Islet of Langerhans (tissue), 1 donor: Measurements from ENCODE around the gene NKX6-2.
"Not testable (repeated sequence)": the region's sequence is repeated elsewhere in the genome, so short reads cannot be mapped to it uniquely, and the experiment has no call there.

Source experiments
- FAIRE-seq: peaks from one replicate; lab custom pipeline; 2011; peaks lifted over from hg19 to GRCh38; lab: Jason Lieb, UNC

The NKX6-2 gene

DNA sequence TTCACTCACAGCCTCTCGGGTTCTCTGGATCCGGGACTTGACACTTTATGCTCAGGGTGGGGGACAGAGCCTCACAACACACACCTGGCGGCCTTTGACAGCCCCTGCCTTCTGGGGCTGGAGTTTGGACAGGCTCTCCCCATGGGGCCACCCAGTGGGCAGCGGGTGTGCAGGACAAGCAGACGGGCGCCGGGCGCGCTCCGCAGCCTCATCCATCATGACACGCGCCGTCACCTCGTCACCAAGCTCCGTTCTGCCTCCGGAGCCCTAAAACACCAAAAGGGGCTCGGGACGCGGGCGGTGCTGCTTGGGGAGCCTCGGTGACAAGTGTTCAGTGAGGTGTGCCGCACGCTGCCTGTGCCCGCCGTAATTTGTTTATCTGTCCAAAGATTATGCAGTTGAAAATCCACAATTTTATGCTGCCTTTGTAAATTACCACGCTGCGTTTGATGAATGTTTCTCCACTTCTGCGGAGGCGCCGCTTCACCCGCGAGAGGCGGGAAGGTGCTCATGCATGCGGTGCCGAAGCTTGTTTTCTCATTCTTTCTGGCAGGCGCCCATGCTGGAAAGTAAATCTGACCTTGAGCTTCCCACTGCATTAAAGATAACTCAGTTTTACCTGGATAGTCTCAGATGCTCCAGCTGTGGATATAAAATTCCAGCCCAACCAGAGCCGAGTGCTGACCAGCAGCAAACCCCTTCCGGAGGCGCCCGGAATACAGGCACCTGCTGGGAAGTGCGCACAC is 6.2 kb downstream of the NKX6-2 start:
- FAIRE-seq: no peak

DNA sequence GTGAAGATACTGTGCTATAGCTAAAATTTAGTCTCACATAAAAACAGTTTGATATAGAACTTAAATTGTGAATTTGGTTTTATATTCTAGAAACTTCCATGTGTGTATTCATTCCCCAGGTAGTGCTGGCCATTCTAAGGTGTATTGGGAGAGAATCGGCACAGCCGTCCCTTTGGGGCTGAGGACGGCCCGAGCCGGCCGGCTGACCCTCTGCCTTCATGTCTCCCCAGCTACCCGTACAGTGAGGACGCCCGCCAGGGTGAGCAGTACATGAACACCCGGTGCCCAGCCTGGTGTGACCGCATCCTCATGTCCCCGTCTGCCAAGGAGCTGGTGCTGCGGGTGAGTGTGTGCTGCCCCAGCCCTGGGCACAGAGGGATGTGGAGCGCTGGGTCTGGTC is 8.5 kb downstream of the NKX6-2 start:
- no peak for FAIRE-seq

DNA sequence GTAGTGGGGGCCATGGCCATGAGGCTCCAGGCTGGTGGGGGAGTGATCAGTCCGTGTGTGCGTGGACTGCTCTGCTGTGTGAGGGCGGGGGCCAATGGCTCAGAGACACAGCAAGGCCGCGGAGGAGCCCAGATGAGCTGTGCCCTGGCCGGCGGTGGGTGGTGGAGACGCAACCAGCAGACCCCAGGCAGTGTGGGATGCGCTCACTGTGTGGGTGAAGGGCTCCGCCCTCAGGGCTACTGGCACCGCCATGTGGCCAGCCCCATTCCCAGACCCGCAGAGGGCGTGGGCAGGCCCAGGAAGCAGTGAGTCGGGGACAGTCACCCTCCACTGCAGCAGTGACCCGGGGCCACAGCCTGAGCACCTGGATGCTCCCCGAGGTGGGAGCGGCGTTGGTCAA is 9.1 kb downstream of the NKX6-2 start:
- no peak for FAIRE-seq

DNA sequence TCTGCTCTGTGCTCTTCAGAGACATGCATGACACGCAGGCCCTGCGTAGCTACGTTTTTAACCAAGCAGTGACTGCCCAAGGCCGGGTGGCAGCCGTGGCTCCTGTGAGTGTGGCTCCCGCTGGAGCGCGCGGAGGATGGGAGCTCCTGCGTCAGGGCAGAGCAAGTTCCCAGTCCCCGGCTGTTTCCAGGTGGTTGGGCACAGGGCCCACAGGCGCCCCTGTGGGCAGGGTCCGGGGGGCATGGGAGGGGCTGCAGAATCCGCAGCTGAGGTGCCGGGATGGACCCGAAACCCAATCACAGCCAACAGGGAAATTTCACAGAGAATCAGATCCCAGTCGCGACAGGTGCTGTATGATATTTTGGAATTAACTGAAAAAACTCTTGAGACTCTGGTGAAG is 9.8 kb downstream of the NKX6-2 start:
- no peak for FAIRE-seq

DNA sequence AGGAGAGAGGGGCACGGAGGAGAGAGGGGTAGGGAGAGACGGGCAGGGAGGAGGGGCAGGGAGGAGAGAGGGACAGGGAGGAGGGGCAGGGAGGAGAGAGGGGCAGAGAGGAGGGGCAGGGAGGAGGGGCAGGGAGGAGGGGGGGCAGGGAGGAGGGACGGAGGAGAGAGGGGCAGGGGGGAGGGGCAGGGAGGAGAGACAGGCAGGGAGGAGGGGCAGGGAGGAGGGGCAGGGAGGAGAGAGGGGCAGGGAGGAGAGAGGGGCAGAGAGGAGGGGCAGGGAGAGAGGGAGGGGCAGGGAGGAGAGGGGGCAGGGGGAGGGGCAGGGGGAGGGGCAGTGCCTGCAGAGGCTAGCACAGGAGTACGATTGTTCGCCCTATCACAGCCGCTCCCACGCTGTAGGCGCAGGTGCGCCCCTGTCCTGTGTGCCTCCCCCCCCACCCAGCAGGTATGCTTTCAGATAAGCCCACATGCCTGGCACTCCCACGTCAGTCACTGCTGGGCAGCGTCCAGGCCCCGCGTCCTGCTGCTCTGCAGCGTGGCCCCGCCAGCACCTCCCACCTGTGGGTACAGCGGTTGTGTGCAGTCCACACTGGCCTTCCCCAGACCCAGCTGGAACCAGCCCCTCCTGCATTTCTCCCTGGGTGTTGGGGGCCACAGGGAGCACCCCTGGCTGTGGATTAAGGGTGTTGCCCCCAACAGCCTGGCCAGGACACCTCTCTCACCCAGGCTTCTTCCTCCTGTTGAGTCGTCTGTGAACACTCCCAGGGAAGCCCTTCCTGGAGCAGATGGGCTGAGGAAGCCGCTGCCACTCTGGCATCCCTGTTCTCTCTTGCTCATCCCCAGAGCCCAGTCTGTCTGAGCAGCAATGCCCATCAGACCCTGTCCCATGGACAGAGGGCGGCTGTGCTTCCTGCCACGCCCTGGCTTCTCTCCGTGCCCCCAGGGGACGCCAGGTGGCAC is 10.8 kb downstream of the NKX6-2 start:
- FAIRE-seq: no peak

DNA sequence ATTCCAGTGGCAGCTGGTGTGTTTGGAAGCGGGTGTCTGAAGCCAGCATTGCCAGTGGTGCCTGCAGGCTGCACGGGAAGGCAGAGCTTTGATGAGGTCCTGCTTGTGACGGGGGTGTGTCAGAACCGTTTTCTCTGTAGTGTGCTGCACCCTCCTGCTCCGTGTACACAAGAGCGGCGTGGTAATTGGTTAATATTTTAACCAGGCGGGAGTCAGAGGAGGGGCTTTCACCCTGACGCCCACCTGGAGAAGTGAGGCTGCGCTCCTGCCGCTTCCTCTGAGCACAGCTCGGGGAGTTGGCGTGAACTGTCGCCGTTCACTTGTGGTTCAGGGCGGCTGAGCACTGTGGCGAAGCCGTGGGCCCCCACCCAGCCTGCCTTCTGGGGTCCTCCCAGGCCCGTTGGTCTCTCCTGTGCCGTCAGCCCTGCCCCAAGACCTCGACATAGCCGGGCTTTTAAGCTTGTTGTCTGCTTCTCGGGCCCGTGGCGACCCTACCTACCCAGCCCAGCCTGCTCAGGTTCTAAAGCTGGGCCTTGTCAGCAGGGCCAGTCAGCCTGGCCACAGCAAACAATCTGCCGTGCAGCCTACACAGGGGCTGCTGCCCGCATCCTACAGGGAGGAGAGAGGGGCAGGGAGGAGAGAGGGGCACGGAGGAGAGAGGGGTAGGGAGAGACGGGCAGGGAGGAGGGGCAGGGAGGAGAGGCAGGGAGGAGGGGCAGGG is 11.6 kb downstream of the NKX6-2 start:
- no peak for FAIRE-seq

DNA sequence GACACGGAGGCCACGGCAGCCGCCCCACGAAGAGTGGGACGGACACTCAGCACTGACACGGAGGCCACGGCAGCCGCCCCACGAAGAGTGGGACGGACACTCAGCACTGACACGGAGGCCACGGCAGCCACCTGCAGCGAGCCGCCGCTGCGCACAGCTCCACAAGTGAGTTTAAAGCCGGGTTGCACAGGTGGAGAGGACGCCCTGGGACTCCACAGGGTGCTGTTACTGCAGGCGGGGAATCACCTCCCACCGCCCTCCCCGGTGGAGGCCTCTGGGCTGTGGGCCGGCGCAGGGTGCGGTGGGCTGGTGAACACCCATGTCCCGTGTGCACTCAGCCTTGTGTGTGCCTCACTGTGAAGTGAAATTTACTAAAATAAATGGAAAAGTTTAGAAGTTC is 13.1 kb downstream of the NKX6-2 start:
- not testable (repeated sequence) for FAIRE-seq

DNA sequence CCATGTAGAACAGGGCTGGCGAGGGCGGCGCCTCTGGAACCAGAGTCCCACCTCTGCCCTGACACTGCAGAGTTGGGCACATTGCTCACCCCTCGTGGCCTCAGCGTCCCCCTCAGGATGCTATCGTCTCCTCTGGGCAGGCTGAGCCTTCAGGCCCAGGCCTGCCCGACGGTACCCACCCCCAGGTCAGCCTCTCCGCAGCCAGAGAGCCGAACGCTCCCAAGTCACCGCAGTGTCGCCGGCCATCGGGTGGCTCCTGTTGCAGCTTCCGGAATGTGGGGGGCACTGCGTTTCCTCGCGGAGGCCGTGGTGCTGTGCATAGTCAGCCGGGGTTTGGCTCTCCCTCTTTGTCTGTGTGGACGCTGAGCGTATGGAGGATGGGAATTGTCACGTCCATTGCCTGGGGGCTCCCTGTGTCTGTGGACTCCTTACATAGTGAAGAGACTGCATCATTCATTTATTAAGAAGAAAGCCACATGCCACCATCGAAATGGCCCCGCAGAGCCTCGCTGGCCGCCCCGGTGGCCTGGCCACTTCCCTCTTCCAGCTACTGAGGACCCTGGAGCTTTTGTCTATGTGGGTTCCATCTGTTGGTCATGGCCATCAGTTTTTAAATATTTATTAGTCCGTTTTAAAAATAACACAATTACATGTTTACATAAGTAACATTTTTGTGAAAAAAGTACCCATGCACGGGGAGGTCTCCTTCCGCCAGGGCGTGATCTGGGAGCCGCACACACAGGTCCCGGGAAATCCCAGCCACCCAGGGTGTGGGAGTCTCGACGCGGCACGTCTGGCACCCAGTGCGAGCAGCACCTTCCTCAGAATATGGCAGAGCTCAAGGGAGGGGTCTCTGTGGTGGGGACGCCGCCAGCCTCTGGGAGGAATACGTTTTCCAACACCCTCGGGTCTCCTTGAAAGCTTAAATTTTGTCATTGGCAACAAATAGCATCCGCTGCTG is 15.6 kb downstream of the NKX6-2 start:
- FAIRE-seq: no peak

DNA sequence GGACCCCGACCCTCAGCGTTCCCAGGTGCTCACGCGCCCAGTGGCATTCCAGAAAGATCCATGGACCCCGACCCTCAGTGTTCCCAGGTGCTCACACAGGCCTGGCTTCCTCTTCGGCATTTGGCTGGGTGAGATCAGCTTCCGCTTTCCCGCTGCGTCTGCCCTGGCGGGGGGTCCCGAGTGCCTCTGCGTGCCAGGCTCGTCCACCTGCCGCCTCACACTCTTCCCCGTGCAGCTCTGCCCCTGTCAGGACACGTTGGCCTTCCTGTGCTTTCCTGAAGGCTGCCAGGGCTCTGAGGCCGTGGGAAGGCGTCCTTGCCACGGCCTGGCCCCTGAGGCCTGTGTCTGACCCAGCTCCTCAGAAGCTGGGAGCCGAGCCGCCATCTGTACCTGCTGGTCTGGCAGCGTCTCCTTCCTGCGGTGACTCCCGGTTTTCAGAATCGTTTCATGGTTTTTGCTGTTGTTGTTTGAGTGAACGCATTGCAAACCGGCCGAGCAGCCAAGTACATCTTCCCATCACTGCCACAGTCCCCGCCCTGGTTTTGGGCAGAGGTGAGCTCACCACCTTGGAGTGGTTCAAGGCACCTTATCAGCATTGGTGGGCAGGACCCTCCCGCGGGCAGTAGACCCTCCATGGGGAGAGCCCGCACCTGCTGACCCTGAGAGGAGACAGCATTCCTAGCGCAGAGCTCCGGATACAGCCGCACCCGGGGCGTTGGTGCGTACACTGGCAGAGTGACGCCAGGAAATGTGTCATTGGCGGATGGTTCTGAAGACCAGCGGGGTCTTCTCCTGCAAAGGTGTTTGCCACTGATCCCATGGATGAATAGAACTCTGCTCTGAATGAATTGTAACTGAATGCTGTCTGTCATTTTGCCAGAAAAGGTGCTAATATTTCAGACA is 17.4 kb downstream of the NKX6-2 start:
- FAIRE-seq: no peak

DNA sequence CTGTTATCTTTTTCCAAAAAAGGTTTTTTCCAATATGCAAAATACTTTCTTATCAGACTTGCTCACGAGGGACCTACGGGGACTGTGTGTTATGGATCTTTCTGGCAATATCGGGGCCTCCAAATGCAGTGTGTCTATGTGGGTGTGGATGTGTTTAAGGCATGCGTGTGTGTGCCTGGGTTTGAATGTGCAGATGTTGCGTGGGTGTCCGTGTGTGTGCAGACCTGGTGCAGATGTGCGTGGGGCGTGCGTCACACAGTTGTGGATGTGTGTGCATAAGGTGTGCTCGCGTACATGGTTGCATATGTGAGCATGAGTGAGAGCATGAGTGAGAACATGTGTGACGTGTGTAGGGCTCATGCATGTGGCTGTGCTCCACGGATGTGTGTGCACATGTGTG is 19.7 kb downstream of the NKX6-2 start:
- FAIRE-seq: no peak

DNA sequence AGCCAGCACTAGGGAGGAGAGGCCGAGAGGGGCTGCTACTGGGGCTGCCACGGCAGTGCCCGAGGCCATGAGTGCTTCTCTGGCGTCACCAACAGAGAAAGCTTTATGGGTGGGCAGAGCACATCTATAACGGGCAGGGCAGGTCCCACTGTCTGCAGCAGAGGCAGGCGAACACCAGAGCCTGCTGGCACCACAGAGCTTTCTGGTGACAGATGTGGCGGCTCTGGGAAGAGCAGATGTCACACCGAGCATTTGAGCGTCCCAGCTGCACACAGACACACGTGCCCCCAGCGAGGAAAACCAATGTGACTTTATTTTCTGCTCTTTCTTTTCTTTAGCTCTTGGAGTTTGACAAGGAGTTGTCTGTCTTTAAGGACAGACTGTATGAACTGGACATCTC is 20.5 kb downstream of the NKX6-2 start:
- FAIRE-seq: no peak

DNA sequence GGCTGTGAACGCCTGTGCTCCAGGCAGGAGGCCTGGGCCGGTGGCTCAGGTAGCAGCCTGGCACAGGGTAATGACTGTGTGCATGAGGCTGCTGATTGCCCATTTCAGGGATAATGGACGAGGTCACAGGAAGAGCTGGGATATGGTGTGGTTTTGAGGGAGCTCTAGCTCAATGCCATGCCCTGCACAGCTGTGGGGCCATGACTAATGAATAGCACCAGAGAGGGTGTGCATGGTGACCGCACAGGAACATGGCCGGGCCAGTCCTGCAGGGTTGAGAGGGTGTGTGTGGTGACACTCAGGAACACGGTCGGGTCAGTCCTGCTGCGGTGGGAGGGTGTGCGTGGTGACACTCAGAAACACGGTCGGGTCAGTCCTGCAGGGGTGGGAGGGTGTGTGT is 21.8 kb downstream of the NKX6-2 start:
- no peak for FAIRE-seq

DNA sequence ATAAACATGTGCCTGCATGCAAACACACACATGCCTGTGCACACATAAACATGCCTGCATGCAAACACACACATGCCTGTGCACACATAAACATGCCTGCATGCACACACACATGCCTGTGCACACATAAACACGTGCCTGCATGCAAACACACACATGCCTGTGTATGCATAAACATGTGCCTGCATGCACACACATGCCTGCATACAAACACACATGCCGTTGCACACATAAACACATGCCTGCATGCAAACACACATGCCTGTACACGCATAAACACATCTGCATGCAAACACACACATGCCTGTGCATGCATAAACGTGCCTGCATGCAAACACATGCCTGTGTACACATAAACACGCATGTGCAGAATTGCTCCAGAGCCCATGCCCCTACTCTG is 22.4 kb downstream of the NKX6-2 start:
- FAIRE-seq: no peak

DNA sequence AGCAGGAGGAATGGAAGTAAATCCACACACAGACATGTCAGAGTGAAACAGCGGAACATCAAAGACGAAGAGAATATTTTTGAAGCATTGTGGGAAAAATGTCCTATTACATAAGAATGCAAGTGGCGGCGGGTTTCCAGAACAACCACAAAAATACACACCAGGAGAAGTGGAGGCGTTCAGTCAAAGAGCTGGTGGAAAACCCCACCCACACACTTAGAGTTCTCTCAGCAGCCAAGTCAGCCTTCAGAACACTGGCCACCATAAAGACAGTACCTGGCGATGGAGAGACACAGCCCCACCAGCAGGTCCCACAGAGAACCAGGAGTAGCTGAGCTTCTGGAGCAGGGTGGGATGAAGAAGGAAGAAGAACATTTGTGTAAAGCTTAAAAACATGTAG is 23.7 kb downstream of the NKX6-2 start:
- no peak for FAIRE-seq

DNA sequence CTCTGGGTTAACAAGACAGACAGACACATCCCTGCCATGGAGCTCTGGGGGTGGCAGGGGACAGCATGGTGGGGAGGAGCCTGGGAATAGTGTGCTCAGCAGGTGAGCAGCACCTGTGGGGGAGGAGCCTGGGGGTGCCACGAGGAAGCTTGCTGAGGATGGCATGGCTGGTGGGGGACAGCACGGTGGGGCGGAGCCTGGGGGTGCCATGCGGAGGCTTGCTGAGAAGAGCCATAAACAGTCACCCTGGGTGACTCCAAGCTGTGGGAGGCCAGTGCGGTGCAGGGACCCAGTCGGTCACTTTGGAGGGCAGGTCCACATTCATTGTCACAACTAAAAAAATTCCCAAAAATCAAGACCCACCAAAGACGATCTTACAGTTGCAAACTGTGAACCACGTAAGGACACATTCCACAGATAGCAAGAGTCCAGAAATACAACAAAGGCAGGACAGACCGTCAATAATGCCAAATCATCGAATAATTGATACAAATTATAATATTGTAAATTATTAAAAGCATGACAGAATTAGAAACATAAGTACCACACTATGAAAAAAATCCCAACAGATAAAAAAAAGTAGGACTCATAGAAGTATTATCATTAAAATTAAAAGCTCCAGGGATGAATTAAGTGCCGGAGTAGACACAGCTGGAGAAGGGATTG is 24.4 kb downstream of the NKX6-2 start:
- FAIRE-seq: no peak

DNA sequence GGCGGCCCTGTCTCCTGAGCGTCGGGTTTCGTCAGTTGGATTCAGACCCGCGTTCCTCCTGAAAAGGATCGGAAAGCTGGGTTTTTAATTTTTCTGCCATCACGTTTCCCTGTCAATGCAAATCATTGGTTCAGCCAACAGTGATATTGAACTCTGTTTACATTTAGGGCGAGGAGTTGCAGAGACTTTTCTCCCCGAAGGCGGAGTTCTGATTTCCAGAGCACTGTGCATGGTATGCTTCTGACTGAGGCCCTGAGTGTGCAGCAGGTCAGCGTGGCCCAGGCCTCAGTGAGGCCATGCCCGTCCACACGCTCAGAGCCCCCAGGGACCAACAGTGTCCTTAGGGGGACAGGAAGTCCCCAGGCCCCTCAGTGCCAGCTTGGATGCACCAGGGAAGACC is 27.1 kb downstream of the NKX6-2 start:
- no peak for FAIRE-seq

DNA sequence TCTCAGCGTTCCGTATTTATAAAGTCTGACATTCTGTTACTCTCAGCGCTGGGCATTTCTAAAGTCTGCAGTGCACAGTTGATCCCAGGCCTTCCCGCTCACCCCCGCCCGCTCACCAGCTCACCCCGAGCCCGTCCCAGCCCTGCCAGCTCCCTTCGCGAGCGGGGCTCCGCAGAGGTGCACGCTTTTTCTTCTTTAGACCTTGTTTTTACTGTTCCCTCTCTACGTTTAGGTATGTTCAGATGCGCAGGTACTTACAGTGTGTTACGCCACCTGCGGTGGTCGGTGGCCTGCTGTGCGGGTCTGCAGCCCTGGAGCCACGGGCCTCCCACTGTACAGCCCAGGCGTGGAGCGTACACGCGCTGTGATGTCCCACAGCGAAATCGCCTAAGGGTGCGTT is 28.8 kb downstream of the NKX6-2 start:
- no peak for FAIRE-seq

DNA sequence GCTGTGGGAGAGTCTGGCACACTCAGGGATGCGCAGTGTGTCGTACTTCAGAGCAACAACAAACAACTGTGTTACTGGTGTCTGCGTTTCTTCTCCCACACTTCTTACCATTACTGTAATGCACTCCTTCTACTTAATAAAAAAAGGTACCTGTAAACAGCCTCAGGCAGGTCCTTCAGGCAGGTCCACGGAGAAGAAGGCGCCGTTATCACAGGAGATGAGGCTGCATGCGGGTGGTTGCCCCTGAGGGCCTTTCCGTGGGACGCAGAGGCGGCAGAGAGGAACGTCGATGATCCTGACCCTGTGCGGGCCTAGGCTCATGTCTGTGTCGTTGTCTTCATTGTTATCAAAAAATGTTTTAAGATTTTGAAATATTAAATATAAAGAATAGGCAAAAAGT is 29.4 kb downstream of the NKX6-2 start:
- no peak for FAIRE-seq

DNA sequence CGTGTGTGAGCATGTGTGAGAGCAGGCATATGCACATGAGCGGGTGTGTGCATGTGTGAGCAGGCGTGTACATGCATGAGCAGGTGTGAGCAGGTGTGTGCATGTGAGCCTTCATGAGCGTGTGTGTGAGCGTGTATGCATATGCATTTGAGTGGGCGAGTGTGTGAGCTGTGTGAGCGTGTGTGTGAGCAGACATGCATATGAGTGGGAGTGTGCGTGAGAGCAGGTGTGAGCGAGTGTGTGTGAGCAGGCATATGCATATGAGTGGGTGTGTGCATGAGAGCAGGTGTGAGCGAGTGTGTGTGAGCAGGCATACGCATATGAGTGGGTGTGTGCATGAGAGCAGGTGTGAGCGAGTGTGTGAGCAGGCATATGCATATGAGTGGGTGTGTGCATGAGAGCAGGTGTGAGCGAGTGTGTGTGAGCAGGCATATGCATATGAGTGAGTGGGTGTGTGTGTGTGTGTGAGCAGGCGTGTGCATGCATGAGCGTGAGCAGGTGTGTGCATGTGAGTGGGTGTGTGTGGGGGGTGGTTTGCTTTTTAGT is 30.7 kb downstream of the NKX6-2 start:
- no peak for FAIRE-seq

DNA sequence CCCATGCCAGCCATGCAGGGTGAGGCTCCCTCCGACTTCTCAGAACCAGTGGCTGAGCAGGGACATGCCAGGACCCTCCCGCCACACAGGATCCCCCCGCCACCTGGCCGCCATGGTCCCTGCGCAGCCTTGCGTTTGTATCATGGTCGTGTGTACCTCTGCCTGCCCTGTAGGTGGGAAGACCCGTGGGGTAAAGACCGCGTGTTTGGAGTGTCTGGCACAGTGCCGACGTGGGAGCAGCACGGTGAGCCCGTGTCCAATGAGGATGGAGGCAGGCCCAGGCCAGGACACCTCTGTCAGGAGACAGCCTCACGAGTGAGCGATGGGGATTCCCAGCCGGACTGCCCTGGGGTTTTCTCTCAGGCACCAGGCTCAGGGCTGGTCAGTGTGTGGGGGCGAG is 31.9 kb downstream of the NKX6-2 start:
- FAIRE-seq: no peak
